22Rv1 (cell line): ENCODE results near the gene SEC14L5.

Source experiments
- H3K27ac ChIP-seq: fragments of 450-650 bp; 2 replicates; pipeline ENCODE4 v1.5.1; 2017
- CTCF ChIP-seq: fragments of 450-650 bp; IDR thresholded peaks from 2 replicates; pipeline ENCODE4 v1.5.1; 2017; ENCODE audit warnings: mild to moderate bottlenecking
- ZFX ChIP-seq: fragments of 450-650 bp; IDR thresholded peaks from 2 replicates; pipeline ENCODE4 v1.6.1; 2017; ENCODE audit warnings: antibody characterized with exemption, borderline replicate concordance

Gene SEC14L5

GRCh38 chr16:5062051-5062450 is 103.9 kb downstream of the SEC14L5 start:
- no peak for TF ChIP-seq CTCF
- no peak for TF ChIP-seq ZFX
- H3K27ac ChIP-seq: no peak overlapping the region

- 0 out of 2 replicates have a peak, but pooled peaks have one; percentile 12 for TF ChIP-seq CTCF
- no peak for TF ChIP-seq ZFX
- H3K27ac ChIP-seq: no peak overlapping the region
These were observed 104.9 kb downstream of the SEC14L5 start for GRCh38 chr16:5062790-5063765.

GRCh38 chr16:5064915-5065314 is 106.8 kb downstream of the SEC14L5 start:
- no peak for TF ChIP-seq ZFX
- TF ChIP-seq CTCF: no peak
- no peak overlapping the region for H3K27ac ChIP-seq

DNA sequence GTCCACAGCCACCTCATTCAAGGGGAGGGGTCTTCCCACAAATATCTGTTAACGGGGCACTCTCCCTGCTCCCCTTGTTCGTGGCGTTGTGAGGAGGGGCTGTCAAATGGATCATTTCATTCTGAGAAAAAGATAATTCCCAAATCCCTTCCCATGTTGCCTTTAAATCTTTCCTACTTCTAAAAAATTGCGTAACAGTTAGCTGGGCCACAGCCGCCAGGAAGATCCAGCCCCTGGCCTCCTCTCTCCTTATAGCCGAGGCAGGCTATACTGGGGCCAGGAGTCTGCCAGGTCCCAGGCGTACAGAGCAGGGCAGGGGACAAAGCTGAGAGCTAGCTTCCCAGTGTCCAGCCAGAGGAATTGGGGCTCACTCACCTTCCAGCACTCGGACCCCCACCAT is 107.2 kb downstream of the SEC14L5 start:
- no peak for TF ChIP-seq ZFX
- no peak for TF ChIP-seq CTCF
- H3K27ac ChIP-seq: no peak overlapping the region

GRCh38 chr16:5065813-5066212 is 107.7 kb downstream of the SEC14L5 start, which contains the start of gene C16orf89:
Gene C16orf89, minus strand, starts transcription at chr16:5065956. Its CDS starts 48 bp downstream, at chr16:5065908.
- TF ChIP-seq ZFX (no peak), CTCF (no peak)
- no peak within 1 kb of the TSS for H3K27ac ChIP-seq

- H3K27ac ChIP-seq: no peak overlapping the region
- TF ChIP-seq CTCF: no peak
- TF ChIP-seq ZFX: no peak
These were observed 108.4 kb downstream of the SEC14L5 start for GRCh38 chr16:5066511-5066910.
